GM18870 (cell line): ENCODE measurements around the gene ATP6V1F.

Experiments
- ATAC-seq: cut with Tn5 transposase; IDR thresholded peaks from one replicate; pipeline ENCODE4 v1.9.1; 2021; ENCODE audit warnings: moderate library complexity; ENCODE audit not compliant: unreplicated experiment

Gene ATP6V1F

GRCh38 chr7:128848289-128849155 lies 14.1 kb upstream of the ATP6V1F start:
- ATAC-seq, result no peak

- no peak for ATAC-seq
Observed at GRCh38 chr7:128849156-128849515, 13.5 kb upstream of the ATP6V1F start.

DNA sequence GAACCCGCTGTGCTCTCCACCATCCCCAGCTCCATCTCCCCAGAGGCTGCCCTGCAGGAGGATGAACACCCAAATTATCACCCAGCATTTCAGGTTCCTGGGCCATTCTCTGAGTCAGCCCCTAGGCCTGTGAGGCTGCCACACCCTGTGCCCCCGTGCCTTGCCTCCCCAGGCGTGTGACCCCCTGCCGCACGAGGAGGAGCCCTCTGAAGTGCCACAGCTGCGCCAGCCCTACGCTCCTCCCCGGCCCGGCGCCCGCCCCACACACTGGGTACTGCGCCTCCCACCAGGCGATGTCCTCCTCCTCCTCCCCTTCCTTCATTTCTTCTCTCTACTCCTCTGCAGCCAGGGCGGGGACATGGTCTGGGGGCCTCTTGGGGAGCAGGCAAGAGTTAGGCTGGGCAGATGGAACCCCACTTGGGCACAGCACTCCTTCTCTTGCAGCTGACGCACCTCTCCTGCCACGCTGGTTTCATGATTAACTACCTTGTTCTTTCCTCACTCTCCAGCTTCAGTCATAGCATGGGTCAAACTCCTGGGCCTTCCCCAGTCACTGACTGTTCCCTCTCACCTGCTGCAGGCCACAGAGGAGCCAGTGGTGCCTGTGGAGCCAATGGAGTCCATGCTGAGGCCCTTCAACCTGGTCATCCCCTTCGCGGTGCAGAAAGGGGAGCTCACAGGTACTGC lies 12.7 kb upstream of the ATP6V1F start:
- no peak for ATAC-seq

DNA sequence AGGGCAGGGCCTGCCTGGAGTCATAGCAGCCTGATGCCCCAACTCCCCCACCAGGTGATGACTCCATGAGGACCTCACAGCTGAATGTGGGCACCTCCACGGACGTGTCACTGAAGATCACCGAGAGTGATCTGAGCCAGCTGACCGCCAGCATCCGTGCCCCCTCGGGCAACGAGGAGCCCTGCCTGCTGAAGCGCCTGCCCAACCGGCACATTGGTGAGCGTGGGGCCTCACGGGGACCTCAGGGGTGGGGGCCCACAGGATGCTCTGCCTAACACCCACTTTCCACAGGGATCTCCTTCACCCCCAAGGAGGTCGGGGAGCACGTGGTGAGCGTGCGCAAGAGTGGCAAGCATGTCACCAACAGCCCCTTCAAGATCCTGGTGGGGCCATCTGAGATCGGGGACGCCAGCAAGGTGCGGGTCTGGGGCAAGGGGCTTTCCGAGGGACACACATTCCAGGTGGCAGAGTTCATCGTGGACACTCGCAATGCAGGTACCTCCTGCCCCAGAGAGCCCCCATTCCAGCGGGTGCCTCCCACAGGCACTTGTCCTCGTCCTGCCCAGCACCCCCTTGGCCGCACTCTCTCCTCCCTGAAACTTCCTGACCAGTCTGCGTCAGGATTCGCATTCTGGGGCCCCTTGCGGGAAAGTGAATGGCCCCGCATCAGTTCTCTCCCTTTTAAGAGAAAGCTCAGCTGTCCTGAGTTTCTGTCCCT lies 10.0 kb upstream of the ATP6V1F start:
- no peak for ATAC-seq

- no peak for ATAC-seq
Observed at GRCh38 chr7:128853799-128854198, 8.9 kb upstream of the ATP6V1F start.

- ATAC-seq, result no peak
Observed at GRCh38 chr7:128854396-128854795, 8.3 kb upstream of the ATP6V1F start.

- ATAC-seq, result no peak
Observed at GRCh38 chr7:128855559-128855958, 7.1 kb upstream of the ATP6V1F start.

DNA sequence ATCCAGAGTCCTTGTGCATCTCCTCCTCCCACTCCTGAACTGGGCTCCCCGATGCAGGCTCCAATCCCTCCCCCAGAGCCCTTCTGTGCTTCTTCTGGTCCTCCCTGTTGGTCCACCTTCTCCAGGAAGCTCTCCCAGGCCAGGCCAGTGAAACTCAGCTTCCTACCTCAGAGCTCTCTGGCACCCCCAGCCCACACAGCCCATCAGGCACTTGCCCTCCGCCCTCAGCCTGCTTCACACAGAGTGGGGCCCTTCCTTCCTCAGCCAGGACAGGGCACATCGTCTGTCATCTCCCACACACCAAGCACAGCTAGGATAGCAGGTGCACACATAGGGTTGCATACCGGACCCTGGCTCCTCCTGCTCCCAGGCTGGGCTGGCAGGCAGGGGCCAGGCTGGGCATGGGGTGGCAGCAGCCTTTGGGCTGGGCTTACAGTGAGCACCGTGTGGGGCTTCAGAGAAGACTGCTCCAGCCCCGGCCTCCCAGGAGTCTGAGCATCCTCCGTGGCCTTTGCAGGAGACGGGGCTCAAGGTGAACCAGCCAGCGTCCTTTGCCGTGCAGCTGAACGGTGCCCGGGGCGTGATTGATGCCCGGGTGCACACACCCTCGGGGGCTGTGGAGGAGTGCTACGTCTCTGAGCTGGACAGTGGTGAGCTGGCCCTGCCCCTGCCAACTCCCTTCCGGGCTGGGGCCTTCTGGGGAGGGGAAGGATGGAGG lies 6.5 kb upstream of the ATP6V1F start:
- no peak for ATAC-seq

- ATAC-seq, result no peak
Observed at GRCh38 chr7:128858380-128859231, 4.0 kb upstream of the ATP6V1F start.

GRCh38 chr7:128859232-128860157 lies 3.2 kb upstream of the ATP6V1F start:
- ATAC-seq, result no peak

DNA sequence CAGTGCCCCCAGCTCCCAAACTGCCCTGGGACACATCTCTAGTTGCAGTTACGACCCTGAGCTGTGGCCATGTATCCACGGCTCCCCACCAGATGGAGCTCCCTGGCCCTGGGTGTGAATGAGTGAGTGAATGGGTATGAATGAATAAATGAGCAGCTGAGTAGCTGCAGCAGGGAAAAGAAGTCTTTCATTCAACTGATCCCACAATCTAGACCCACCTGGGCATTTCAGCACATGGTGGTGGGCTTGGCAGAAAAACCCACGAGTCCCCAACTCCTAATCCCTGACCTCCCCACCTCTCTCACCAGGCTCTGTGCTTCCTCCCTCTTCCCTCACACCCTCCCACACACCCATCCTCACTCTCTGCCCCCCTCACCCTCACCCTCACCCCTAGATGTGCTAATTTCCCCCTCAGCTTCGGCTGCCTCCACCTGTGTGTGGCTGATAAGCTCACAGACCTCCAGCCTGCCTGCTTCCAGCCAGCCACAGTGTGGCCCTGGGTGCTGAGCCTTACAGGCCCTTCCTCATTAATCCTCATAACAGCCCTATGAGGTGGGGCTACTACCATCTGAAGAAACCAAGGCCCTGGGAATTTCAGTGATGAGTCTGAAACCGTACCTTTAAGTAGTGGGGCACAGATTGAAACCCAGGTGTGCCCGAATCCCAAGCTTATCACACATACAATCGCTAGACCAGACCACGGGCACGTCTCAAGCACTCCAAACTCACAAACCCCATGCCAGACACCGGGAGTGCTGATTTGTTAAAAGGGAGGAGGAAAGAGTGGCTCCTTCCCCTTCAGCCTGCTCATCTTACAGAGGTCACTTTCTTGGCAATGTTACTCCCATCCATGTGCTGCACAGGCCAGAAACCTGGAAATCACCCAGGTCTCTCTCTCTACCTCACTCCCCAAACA lies 2.2 kb upstream of the ATP6V1F start:
- no peak for ATAC-seq

- ATAC-seq, result no peak
Observed at GRCh38 chr7:128861957-128862570, 592 bp upstream of the ATP6V1F start.

DNA sequence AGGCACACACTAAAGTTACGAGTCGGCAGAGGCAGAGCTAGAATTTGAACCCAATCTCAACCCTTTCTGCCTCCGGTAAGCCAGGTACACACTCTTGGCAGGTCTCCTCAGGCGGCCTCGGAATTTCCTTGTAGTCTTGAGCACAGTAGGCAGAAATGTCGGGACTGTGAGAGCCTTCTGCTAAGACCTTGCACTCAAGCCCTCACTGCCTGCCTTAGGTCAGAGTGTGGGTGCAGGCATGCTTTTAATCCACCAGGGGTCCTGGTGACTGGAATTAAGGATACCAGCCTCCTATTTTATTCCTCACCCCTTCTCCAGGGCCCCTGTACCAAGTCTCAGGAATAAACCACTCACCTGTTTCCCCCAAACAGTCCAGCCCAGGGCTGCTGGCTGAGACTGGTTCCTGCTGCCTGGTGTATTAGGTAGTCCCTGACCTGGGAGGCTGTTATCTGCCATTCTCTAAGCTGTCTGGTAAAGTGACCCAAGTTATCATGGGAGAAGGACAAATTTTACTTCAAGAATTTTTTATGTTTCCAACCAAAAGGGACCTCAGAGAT lies 855 bp downstream of the ATP6V1F start:
- peak; percentile 37 for ATAC-seq

GRCh38 chr7:128865303-128865702 lies 2.6 kb downstream of the ATP6V1F start:
- no peak for ATAC-seq

- no peak for ATAC-seq
Observed at GRCh38 chr7:128865996-128866877, 3.6 kb downstream of the ATP6V1F start.

- no peak for ATAC-seq
Observed at GRCh38 chr7:128867241-128867640, 4.6 kb downstream of the ATP6V1F start.
